ENCODE data around the gene RANBP17.
A peak's percentile ranks its signal among the peaks of the same experiment; 100 is the strongest.
"Not testable (repeated sequence)": the region's sequence is repeated elsewhere in the genome, so short reads cannot be mapped to it uniquely, and the experiment has no call there.

Gene RANBP17

GRCh38 chr5:170941788-170942187, 80.0 kb downstream of the RANBP17 start:
- no peak for DNase-seq (ENCODE audit: low read depth)

DNA sequence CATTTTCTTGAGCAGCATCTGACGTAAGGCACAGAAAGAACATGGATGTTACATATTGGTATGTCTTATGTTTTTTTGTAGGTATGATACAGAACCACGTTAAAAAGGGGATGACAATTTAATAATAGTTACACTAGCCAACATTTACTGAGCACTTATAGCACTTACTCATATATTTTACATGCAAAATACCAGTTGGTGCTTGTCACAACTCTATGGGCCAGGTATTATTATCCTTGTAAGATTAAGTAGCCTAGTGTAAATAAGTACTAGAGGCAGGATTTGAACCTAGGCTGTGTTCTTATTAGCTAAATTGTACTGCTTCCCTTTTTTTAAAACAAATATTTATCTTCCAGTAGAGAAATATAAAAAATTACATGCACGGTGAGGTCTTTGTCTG, 83.5 kb downstream of the RANBP17 start:
- no peak for DNase-seq (ENCODE audit: low read depth)

DNA sequence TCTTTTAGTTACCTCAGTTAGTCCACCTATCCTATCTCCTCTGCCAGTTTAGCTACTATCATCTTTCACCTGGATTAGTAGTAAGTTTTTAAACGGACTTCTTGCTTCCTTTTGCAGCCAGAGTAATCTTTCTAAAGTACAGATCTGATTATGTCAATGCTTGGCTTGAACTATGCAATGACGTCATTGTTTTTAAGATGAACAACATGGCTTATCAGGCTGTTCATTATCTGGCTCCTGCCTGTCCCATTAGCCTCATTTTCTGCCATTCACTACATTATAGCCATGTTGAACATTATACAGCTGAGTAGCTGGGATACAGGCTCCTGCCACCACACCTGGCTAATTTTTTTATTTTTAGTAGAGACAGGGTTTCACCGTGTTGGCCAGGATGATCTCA, 98.7 kb downstream of the RANBP17 start:
- no peak for DNase-seq (ENCODE audit: low read depth)

DNA sequence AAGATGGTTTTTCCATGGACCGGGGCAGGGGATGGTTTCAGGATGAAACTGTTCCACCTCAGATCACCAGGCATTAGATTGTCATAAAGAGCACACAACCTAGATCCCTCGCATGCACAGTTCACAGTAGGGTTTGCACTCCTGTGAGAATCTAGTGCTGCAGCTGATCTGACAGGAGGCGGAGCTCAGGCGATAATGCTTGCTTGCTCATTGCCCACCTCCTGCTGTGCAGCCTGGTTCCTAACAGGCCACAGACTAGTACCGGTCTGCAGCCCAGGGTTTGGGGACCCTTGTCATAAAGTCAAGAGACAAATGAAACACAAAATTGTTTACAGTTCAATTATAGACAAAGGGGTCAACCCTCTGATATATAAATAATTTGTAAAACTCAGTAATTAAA, 101.7 kb downstream of the RANBP17 start:
- DNase-seq (ENCODE audit: low read depth) = no peak

- peak; percentile 6 for DNase-seq (ENCODE audit: low read depth)
Observed at GRCh38 chr5:170974461-170974860, 112.6 kb downstream of the RANBP17 start.

DNA sequence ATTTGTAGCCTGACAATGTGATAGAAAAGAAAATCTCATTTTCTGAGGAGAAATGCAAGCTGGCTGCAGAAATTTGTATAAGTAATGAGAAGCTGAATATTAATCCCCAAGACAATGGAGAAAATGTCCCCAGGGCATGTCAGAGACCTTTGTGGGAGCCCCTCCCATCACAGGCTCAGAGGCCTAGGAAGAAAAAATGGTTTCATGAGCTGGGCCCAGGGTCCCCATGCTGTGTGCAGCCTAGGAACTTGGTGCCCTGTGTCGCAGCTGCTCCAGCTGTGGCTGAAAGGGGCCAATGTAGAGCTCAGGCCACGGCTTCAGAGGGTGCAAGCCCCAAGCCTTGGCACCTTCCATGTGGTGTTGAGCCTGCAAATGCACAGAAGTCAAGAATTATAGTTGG, 118.4 kb downstream of the RANBP17 start:
- DNase-seq (ENCODE audit: low read depth) = not testable (repeated sequence)

DNA sequence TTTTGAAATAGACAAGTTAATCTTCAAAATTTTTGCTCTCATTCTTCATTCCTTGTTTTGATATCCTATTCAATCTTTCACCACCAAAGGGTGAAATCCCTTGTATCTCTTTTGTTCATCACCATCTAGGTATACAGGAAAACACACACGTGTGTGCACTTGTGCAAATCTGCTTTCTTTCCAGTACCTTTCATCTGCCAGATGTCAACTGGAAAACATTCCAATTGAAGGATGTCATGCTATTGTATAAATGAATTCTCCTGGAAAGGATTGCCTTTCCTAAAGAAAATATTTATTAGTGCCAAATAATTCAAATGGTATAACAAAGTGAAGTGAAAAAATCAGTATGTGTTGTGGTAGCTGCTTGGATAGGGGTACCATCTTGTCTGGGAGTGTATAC, 123.7 kb downstream of the RANBP17 start:
- no peak for DNase-seq (ENCODE audit: low read depth)

GRCh38 chr5:170986598-170986997, 124.8 kb downstream of the RANBP17 start:
- DNase-seq (ENCODE audit: low read depth) = peak; percentile 36

GRCh38 chr5:170993476-170993875, 131.7 kb downstream of the RANBP17 start:
- DNase-seq (ENCODE audit: low read depth) = no peak

- no peak for DNase-seq (ENCODE audit: low read depth)
Observed at GRCh38 chr5:171010086-171010485, 148.3 kb downstream of the RANBP17 start.

- no peak for DNase-seq (ENCODE audit: low read depth)
Observed at GRCh38 chr5:171010816-171011215, 149.0 kb downstream of the RANBP17 start.

- no peak for DNase-seq (ENCODE audit: low read depth)
Observed at GRCh38 chr5:171023508-171023907, 161.7 kb downstream of the RANBP17 start.

GRCh38 chr5:171024084-171024483, 162.3 kb downstream of the RANBP17 start:
- no peak for DNase-seq (ENCODE audit: low read depth)

DNA sequence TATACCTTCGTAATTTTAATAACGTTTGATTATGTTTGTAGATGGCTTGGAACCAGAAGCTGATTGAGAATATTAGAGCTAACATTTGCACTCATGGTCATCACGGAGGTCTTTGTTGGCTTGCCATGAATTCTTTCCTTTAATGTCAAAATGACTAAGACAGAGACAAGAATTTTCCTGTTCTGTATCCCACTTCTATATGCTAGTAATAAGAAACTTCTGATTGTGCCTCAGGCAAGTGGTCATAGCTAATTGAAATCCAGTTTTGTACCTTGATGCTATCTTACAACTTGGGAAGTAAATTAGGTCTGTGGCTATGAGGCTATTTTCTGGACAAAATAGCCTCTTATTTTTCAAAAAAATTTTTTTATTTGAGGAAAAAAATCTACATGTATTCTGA, 167.6 kb downstream of the RANBP17 start:
- DNase-seq (ENCODE audit: low read depth) = no peak

- DNase-seq (ENCODE audit: low read depth) = no peak
Observed at GRCh38 chr5:171031977-171032376, 170.2 kb downstream of the RANBP17 start.

DNA sequence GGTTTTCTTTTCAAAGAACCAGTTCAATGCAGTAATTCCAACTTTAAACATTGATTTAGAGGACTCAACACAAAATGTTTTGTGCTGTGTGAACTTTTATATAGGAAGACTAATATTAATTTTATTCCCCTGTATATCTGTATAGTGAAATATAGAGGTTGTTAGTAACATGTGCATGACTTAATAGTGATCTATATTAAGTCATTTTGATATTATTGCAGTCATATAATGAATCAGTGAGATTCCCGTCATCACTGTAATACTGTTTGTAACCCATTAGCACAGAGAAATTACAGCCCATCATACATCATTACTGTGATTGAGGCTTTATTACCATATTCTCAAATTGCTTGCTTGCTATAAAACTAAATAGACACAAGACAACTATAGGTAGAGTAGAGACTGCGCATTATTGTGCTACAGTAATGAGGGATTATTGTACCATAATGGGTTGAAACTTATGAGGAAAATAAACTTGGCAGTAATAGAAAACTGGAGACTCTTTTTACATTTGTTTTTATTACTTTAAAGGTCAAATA, 170.7 kb downstream of the RANBP17 start:
- no peak for DNase-seq (ENCODE audit: low read depth)

- not testable (repeated sequence) for DNase-seq (ENCODE audit: low read depth)
Observed at GRCh38 chr5:171041893-171042292, 180.1 kb downstream of the RANBP17 start.

GRCh38 chr5:171050916-171051315, 189.1 kb downstream of the RANBP17 start:
- no peak for DNase-seq (ENCODE audit: low read depth)

DNA sequence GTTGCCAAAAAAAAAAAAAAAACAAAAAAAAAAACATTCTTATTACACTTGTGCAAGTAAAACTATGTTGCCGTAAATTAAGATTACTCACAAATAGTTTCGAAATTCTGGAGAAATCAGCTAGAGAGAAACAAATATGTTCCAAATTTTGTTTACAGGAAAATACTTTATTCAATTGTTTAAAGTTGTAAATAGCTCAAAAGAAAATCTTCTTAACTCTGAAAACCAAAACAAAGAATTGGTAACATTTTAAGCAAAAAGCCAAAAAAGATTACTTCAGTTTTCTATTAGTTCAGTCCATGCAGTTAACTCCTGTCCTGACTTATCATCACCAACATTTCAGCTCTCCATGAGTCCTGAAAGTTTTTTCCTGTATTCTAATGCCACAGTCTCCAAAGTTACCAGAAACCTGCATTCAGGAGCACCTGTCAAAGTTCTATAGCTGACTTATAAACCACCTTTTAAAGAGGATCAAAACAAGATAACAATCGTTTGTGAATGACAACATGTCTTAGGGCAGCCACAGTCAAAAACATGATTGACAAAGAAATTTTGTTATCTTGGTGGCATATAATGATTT, 194.1 kb downstream of the RANBP17 start:
- DNase-seq (ENCODE audit: low read depth) = no peak

- no peak for DNase-seq (ENCODE audit: low read depth)
Observed at GRCh38 chr5:171067540-171068130, 205.8 kb downstream of the RANBP17 start.

- DNase-seq (ENCODE audit: low read depth) = no peak
Observed at GRCh38 chr5:171074747-171075146, 212.9 kb downstream of the RANBP17 start.

DNA sequence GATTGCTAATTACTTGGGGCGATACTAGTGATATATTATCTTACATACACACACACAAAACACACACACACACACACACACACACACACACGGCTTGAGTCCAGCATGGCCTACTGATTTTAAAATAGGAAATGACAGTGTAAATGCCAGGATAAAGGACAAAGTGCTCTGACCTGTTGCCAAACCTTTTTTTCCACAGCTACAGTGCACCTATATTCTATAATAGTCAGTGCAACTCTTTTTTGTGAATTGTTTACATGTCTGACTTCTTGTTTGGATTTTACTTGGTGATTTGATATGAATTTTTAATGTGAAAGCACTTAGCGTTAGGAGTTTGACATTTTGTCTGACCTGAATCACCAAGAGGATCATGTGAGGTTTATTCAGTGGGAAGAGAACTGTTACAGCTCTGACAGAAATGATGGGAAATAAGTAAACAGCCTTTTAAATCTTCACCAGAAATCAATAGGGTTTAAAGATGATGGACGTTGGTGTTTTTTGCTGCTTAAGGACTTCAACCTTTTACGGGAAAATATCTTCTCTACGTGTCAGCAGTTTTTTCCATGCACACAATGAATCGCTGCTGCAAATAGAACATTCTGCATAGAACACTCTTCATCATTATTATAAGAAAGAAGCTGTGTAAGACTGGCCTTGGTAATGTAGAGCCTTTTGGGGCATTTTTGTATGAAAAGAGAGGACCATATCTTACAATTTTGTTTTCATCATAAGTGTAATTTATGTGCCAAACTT, 218.5 kb downstream of the RANBP17 start:
- DNase-seq (ENCODE audit: low read depth) = no peak

GRCh38 chr5:171081319-171081718, 219.5 kb downstream of the RANBP17 start:
- DNase-seq (ENCODE audit: low read depth) = no peak
